T-cell (primary cell): ENCODE data around the gene TRIM23. TPM values are rescaled to one million over a fixed set of nuclear protein-coding genes. Genes with fewer than 3 reads are reported as not detected.

Experiments
- ATAC-seq, 4 experiments: fragments of 200-7000 bp in 3 of 4; fragments of 150-1000 bp in 1 of 4; cut with Tn5 transposase; replicated peaks in 1 of 4; 1 replicate in 3 of 4; 2 replicates in 1 of 4; pipeline ENCODE4 v1.10.0; 2021; ENCODE audit warnings: moderate library complexity in 3 of 4, mild to moderate bottlenecking in 2 of 4, moderate number of reproducible peaks in 1 of 4
- CTCF ChIA-PET, 2 donors: fragments of 300-600 bp; sonication (Branson Sonifier 250); formaldehyde crosslinking; loops; one replicate each; lab custom pipeline; 2022; ENCODE audit warnings: antibody characterized with exemption in 2 of 2; lab: Charles Lee
- POLR2A ChIA-PET, 2 donors: fragments of 300-600 bp; sonication (Branson Sonifier 250); formaldehyde crosslinking; loops; one replicate each; lab custom pipeline; 2022; ENCODE audit warnings: antibody characterized with exemption in 2 of 2; lab: Charles Lee
- DNase-seq, 35 experiments: peaks; one replicate each; pipeline versions ENCODE4 v3.0.0 to v3.0.0-alpha.2; 2013 to 2023
- H3K27ac ChIP-seq: one replicate; pipeline ENCODE4 v1.5.1; 2013; ENCODE audit warnings: low read length
- H3K27me3 ChIP-seq, 2 experiments: replicated peaks in 1 of 2; 1 replicate in 1 of 2; 2 replicates in 1 of 2; pipeline versions ENCODE4 v1.6.1 to v1.7.0; 2013; ENCODE audit warnings: low read length in 1 of 2, mixed read lengths in 1 of 2; ENCODE audit not compliant: control insufficient read depth in 2 of 2, insufficient read depth in 2 of 2; ENCODE audit errors: extremely low read depth in 1 of 2
- H3K36me3 ChIP-seq, 2 donors: 1 replicate in 1 of 2; 2 replicates in 1 of 2; pipeline versions ENCODE4 v1.6.1 to v1.7.0; 2013; ENCODE audit warnings: low read length in 1 of 2; ENCODE audit not compliant: control insufficient read depth in 2 of 2, insufficient read depth in 1 of 2; ENCODE audit errors: extremely low read depth in 1 of 2
- H3K4me1 ChIP-seq, 2 experiments: 1 replicate in 1 of 2; 2 replicates in 1 of 2; pipeline versions ENCODE4 v1.6.1 to v1.7.0; 2013; ENCODE audit warnings: low read length in 2 of 2, mixed read lengths in 1 of 2; ENCODE audit not compliant: insufficient read depth in 2 of 2, control insufficient read depth in 1 of 2; ENCODE audit errors: extremely low read depth in 1 of 2
- H3K4me3 ChIP-seq, 2 donors: 1 replicate in 1 of 2; 2 replicates in 1 of 2; pipeline versions ENCODE4 v1.5.1 to v1.7.0; 2013; ENCODE audit warnings: mild to moderate bottlenecking in 2 of 2, low read length in 1 of 2, moderate library complexity in 1 of 2; ENCODE audit not compliant: control insufficient read depth in 1 of 2; ENCODE audit errors: extremely low read depth in 1 of 2
- H3K9me3 ChIP-seq: 2 replicates; pipeline ENCODE4 v1.7.0; 2013
- H3K27ac Mint-ChIP-seq, 2 donors: one replicate each; pipeline ENCODE4 v1.8.0; 2020 to 2021; ENCODE audit warnings: mild to moderate bottlenecking in 2 of 2, mixed read lengths in 2 of 2
- H3K27me3 Mint-ChIP-seq, 2 donors: one replicate each; pipeline ENCODE4 v1.8.0; 2021 to 2022; ENCODE audit warnings: mixed read lengths in 2 of 2
- H3K36me3 Mint-ChIP-seq: one replicate; pipeline ENCODE4 v1.8.0; 2021; ENCODE audit warnings: mixed read lengths
- H3K4me1 Mint-ChIP-seq, 3 donors: one replicate each; pipeline ENCODE4 v1.8.0; 2020 to 2022; ENCODE audit warnings: mixed read lengths in 3 of 3, mild to moderate bottlenecking in 1 of 3
- H3K4me3 Mint-ChIP-seq, 3 donors: one replicate each; pipeline ENCODE4 v1.8.0; 2020 to 2022; ENCODE audit warnings: mild to moderate bottlenecking in 3 of 3, mixed read lengths in 3 of 3, moderate library complexity in 3 of 3
- H3K9me3 Mint-ChIP-seq, 3 donors: one replicate each; pipeline ENCODE4 v1.8.0; 2020 to 2022; ENCODE audit warnings: mixed read lengths in 3 of 3
- WGBS: methylation state at CpG from one replicate; pipeline ENCODE4 v1.1.5; 2013; ENCODE audit warnings: missing lambda C conversion rate; ENCODE audit not compliant: insufficient coverage; 5-methylcytosine and 5-hydroxymethylcytosine counted together
- total RNA-seq, 35 experiments: library from RNA in 6 of 35; stranded (reverse) in 6 of 35; fragments of 120-200 nt in 1 of 35; gene quantifications; one replicate each; pipeline versions ENCODE4 v1.2.1 to v1.2.4 and lab custom pipeline; 2013 to 2026

TRIM23 gene
- total RNA-seq, 5 donors from 2014 or later (not counting 1 experiment from before 2014, with no cell fraction given), result 17.5 to 23.2 (median 20.7) TPM

GRCh38 chr5:65562731-65563701 is 61.1 kb downstream of the TRIM23 start, which contains the start of the genes CENPK and PPWD1:
Gene CENPK, minus strand, starts transcription at chr5:65563168. Its CDS starts 8,261 bp downstream, at chr5:65554907.
Gene PPWD1, plus strand, starts transcription at chr5:65563296. Its CDS starts 15 bp downstream, at chr5:65563311.
- Mint-ChIP-seq H3K4me1 (peaks cover 54 to 71% (median 68%) of the 10 kb centered on the region in 3 donors), H3K27me3 (no peaks in the 10 kb centered on the region), H3K36me3 (peaks cover 16% of the 10 kb centered on the region), H3K27ac (peak within 1 kb of the TSS; percentile 97 to 99), H3K9me3 (no peaks in the 10 kb centered on the region), H3K4me3 (peak within 1 kb of the TSS; percentile 95 to 98 (median 96))
- Histone ChIP-seq H3K36me3 (peaks cover 4 to 11% of the 10 kb centered on the region in 2 donors), H3K4me1 (peaks cover 16 to 20% of the 10 kb centered on the region in 2 experiments), H3K27me3 (no peaks in the 10 kb centered on the region), H3K4me3 (peak within 1 kb of the TSS; percentile 96 to 99), H3K27ac (peak within 1 kb of the TSS; percentile 97), H3K9me3 (no peaks in the 10 kb centered on the region)
- ATAC-seq, result peak; percentile 95 to 99 (median 97)
- CTCF ChIA-PET, result interaction anchor here (0.5 to 4.4 kb wide), 9 partner anchors 14 to 752 kb away, joined by 3 to 16 read pairs (median 6); partner anchors contain the start of gene TRIM23 (in 1 of the 2)
- WGBS, result under 1% methylated on average over 43 of the region's 54 CpGs
- POLR2A ChIA-PET, result interaction anchor here (0.6 to 1.6 kb wide), 14 partner anchors 10 to 814 kb away, joined by 3 to 14 read pairs (median 4); partner anchors contain the start of genes ADAMTS6 (in 1 of the 2), CWC27 (in 1 of the 2), SREK1IP1 (in 1 of the 2) and TRIM23 (in 1 of the 2)
- peak; percentile 87 to 97 (median 95) for DNase-seq

DNA sequence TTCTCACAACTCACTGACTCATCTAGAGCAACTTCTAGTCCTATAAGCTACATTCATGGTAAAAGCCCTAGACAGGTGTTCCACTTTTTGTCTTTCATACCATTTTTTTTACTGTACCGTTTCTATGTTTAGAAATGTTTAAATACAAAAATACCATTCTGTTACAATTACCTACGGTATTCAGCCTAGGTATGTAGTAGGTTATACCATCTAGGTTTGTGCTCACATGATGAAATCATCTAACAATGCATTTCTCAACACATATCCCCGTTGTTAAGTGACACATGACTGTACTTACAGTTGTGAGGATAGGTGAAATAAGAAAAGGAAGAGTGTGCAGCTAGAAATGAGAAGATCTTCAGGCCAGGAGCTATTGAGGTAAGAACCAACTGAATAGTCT is 67.4 kb downstream of the TRIM23 start:
- Mint-ChIP-seq H3K27me3 (no peaks in the 10 kb centered on the region), H3K27ac (peak overlapping the region in 1 of 2 donors; percentile 17), H3K36me3 (peaks cover 19% of the 10 kb centered on the region), H3K9me3 (no peaks in the 10 kb centered on the region), H3K4me1 (peaks cover 6 to 62% (median 50%) of the 10 kb centered on the region in 3 donors), H3K4me3 (no peak overlapping the region)
- DNase-seq (no peak), ATAC-seq (no peak)
- H3K36me3 ChIP-seq, result peaks cover 3 to 40% of the 10 kb centered on the region in 2 donors
- no peak overlapping the region for H3K27ac ChIP-seq
- CTCF ChIA-PET, result interaction anchor here in 1 of 2 donors (0.7 kb wide), 1 partner anchor 9 kb away, joined by 3 read pairs; no protein-coding TSS in a partner anchor
- H3K9me3 ChIP-seq, result no peaks in the 10 kb centered on the region
- no peaks in the 10 kb centered on the region for H3K27me3 ChIP-seq
- WGBS, result no CpG with 5 or more reads among the region's 3 CpGs
- POLR2A ChIA-PET, result interaction anchor here in 1 of 2 donors (0.7 kb wide), 1 partner anchor 798 kb away, joined by 3 read pairs; no protein-coding TSS in a partner anchor
- H3K4me3 ChIP-seq, result no peak overlapping the region
- H3K4me1 ChIP-seq, result peaks cover 0 to 2% of the 10 kb centered on the region in 2 experiments

GRCh38 chr5:65556181-65556580 is 68.0 kb downstream of the TRIM23 start:
- WGBS, result no CpG with 5 or more reads among the region's 2 CpGs

GRCh38 chr5:65555287-65555686 is 68.8 kb downstream of the TRIM23 start:
- H3K27me3 ChIP-seq, result no peaks in the 10 kb centered on the region
- H3K27me3 Mint-ChIP-seq, result no peaks in the 10 kb centered on the region
- peaks cover 3 to 47% of the 10 kb centered on the region in 2 donors for H3K36me3 ChIP-seq
- no peak overlapping the region for H3K4me3 Mint-ChIP-seq
- H3K36me3 Mint-ChIP-seq, result peaks cover 25% of the 10 kb centered on the region
- DNase-seq, result no peak
- H3K4me1 ChIP-seq, result no peaks in the 10 kb centered on the region
- H3K9me3 ChIP-seq, result no peaks in the 10 kb centered on the region
- no peak overlapping the region for H3K4me3 ChIP-seq
- no peak overlapping the region for H3K27ac Mint-ChIP-seq
- peaks cover 0 to 52% (median 45%) of the 10 kb centered on the region in 3 donors for H3K4me1 Mint-ChIP-seq
- ATAC-seq, result no peak
- POLR2A ChIA-PET, result no interaction called here
- CTCF ChIA-PET, result no interaction called here
- H3K27ac ChIP-seq, result no peak overlapping the region
- H3K9me3 Mint-ChIP-seq, result no peaks in the 10 kb centered on the region

More at GRCh38 chr5:65556181-65556580, 68.0 kb downstream of the TRIM23 start:
- Mint-ChIP-seq H3K27ac (no peak overlapping the region), H3K4me3 (no peak overlapping the region), H3K9me3 (no peaks in the 10 kb centered on the region), H3K27me3 (no peaks in the 10 kb centered on the region), H3K36me3 (peaks cover 19% of the 10 kb centered on the region), H3K4me1 (peaks cover 2 to 59% (median 45%) of the 10 kb centered on the region in 3 donors)
- ChIA-PET POLR2A (interaction anchor here in 1 of 2 donors (0.7 kb wide), 1 partner anchor 798 kb away, joined by 3 read pairs; no protein-coding TSS in a partner anchor), CTCF (interaction anchor here in 1 of 2 donors (0.6 kb wide), 1 partner anchor 69 kb away, joined by 5 read pairs; no protein-coding TSS in a partner anchor)
- no peak for DNase-seq
- Histone ChIP-seq H3K36me3 (peaks cover 3 to 44% of the 10 kb centered on the region in 2 donors), H3K27me3 (no peaks in the 10 kb centered on the region), H3K9me3 (no peaks in the 10 kb centered on the region), H3K4me3 (no peak overlapping the region), H3K4me1 (no peaks in the 10 kb centered on the region), H3K27ac (no peak overlapping the region)
- no peak for ATAC-seq

DNA sequence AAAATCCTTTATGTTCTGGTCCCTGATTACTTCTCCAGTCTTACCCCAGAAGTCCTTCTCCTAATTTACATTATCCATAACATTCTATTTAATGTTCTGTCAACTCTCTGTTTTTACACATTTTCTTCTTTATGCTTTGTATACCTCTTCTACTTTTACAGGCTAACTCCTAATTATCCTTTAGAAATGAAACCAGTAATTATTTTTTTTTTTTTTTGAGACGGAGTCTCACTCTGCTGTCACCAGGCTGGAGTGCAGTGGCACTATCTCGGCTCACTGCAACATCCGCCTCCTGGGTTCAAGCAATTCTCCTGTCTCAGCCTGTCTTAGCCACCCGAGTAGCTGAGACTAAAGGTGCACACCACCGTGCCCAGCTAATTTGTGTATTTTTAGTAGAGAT is 70.2 kb downstream of the TRIM23 start:
- Mint-ChIP-seq H3K36me3 (peaks cover 33% of the 10 kb centered on the region), H3K4me3 (no peak overlapping the region), H3K27me3 (no peaks in the 10 kb centered on the region), H3K27ac (no peak overlapping the region), H3K4me1 (peaks cover 0 to 47% (median 44%) of the 10 kb centered on the region in 3 donors), H3K9me3 (no peaks in the 10 kb centered on the region)
- no peaks in the 10 kb centered on the region for H3K9me3 ChIP-seq
- CTCF ChIA-PET, result no interaction called here
- POLR2A ChIA-PET, result interaction anchor here in 1 of 2 donors (0.6 kb wide), 1 partner anchor 9 kb away, joined by 5 read pairs; the partner anchor contains the start of gene CENPK
- H3K4me1 ChIP-seq, result no peaks in the 10 kb centered on the region
- ATAC-seq (no peak), DNase-seq (no peak)
- H3K36me3 ChIP-seq, result peaks cover 3 to 60% of the 10 kb centered on the region in 2 donors
- H3K27me3 ChIP-seq, result no peaks in the 10 kb centered on the region
- H3K27ac ChIP-seq, result no peak overlapping the region
- no peak overlapping the region for H3K4me3 ChIP-seq
- WGBS, result 100% methylated on average over 3 of the region's 5 CpGs

- Mint-ChIP-seq H3K27ac (no peak overlapping the region), H3K36me3 (peaks cover 34% of the 10 kb centered on the region), H3K9me3 (no peaks in the 10 kb centered on the region), H3K4me3 (no peak overlapping the region), H3K27me3 (no peaks in the 10 kb centered on the region), H3K4me1 (peaks cover 0 to 11% (median 9%) of the 10 kb centered on the region in 3 donors)
- no peaks in the 10 kb centered on the region for H3K9me3 ChIP-seq
- no peaks in the 10 kb centered on the region for H3K4me1 ChIP-seq
- peaks cover 0 to 30% of the 10 kb centered on the region in 2 donors for H3K36me3 ChIP-seq
- no peak overlapping the region for H3K27ac ChIP-seq
- DNase-seq, result no peak
- ChIA-PET POLR2A (no interaction called here), CTCF (no interaction called here)
- 50% methylated on average over 5 of the region's 7 CpGs for WGBS
- H3K4me3 ChIP-seq, result no peak overlapping the region
- no peak for ATAC-seq
- H3K27me3 ChIP-seq, result no peaks in the 10 kb centered on the region
These were observed 75.9 kb downstream of the TRIM23 start for GRCh38 chr5:65548281-65548680.
